AG09319 (cell line): ENCODE measurements around the gene SRI.

ENCODE experiments used
- DNase-seq: peaks from one replicate; pipeline ENCODE4 v3.0.0-alpha.2; 2010; ENCODE audit warnings: low read depth; ENCODE audit errors: extremely low read depth
- TF ChIP-seq, protein P1 (sequence below): IDR thresholded peaks from 2 replicates; pipeline ENCODE4 v1.5.1; 2011; ENCODE audit warnings: low read depth, mild to moderate bottlenecking, inconsistent platforms, low read length, moderate library complexity

SRI gene

DNA sequence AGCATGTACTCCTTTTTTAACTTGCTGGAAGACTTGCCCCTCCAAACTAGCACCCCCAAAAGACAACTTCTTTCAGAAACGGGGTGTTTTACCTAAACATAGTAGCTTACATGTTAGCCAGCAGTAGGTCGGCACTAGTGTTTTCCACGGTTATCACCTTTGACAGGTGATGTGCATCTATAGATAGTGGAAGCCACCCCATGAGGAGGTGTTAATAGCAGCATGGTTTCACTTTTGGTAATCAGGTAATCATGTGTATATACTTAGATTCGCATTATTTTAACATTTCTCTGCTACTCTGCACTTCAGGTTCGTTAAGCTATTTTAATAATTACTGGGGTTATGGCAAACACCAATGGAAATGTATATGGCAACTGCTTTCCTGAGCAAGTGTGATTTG lies 17.6 kb downstream of the SRI start:
- TF ChIP-seq, protein P1, sequence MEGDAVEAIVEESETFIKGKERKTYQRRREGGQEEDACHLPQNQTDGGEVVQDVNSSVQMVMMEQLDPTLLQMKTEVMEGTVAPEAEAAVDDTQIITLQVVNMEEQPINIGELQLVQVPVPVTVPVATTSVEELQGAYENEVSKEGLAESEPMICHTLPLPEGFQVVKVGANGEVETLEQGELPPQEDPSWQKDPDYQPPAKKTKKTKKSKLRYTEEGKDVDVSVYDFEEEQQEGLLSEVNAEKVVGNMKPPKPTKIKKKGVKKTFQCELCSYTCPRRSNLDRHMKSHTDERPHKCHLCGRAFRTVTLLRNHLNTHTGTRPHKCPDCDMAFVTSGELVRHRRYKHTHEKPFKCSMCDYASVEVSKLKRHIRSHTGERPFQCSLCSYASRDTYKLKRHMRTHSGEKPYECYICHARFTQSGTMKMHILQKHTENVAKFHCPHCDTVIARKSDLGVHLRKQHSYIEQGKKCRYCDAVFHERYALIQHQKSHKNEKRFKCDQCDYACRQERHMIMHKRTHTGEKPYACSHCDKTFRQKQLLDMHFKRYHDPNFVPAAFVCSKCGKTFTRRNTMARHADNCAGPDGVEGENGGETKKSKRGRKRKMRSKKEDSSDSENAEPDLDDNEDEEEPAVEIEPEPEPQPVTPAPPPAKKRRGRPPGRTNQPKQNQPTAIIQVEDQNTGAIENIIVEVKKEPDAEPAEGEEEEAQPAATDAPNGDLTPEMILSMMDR, result no peak
- no peak for DNase-seq

GRCh38 chr7:88201305-88201704 lies 18.5 kb downstream of the SRI start:
- TF ChIP-seq, protein P1, result no peak
- DNase-seq, result no peak

DNA sequence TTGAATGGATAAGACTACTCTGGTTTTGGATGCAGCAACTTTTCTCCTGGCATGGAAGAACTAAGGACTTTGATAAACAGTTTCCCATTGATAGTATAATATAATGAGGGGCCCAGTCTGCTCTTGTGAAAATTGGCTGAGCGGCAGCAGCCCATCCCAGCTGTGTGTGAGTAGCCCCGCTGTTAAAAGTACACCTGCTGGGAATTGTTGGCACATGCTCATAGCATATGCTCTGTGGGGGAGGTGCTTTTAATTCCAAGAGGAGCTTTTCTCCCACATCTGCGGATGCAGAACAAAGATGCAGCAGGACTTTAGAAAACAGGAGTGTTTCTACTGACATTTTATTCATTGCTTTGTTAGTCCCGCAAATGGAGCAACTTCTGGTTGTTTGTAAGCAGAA lies 19.0 kb downstream of the SRI start:
- no peak for DNase-seq
- TF ChIP-seq, protein P1, result no peak

DNA sequence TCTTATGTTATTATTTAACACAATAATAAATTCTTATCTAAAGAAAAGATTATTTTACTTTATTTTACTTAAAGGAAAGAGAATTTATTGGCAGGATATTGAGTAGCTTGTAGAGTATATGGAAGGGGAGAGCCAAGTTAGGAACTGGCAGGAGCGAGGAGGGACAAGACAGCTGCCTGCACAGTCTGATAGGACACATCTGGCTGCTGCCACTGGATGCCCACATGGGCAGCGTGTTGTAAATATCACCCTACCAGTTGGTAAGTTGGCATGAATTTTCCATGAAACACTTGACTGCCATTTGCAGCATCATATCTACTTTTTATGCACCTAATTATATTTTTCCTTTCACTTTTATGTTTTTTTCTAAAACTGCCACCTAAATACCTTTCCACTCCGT lies 19.6 kb downstream of the SRI start:
- TF ChIP-seq, protein P1, result no peak
- DNase-seq, result no peak

DNA sequence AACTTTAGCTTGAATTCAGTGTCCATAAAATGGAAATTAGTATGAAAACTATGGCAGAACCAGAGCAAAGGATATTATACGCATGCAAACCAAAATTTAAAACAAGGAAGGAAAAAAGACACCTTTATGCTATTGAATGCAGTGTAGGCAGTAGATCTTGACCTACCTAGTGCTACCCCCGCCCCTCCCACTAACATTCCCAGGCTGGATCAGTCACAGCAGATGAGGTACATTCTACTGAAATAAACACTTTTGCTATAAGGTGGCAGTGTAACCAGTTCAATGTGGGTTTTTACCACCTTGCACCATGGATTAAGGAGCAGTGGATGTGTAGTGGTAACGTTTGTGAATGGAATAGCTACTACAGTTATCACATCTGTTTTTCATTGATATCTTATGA lies 27.9 kb downstream of the SRI start:
- TF ChIP-seq, protein P1, result no peak
- no peak for DNase-seq

DNA sequence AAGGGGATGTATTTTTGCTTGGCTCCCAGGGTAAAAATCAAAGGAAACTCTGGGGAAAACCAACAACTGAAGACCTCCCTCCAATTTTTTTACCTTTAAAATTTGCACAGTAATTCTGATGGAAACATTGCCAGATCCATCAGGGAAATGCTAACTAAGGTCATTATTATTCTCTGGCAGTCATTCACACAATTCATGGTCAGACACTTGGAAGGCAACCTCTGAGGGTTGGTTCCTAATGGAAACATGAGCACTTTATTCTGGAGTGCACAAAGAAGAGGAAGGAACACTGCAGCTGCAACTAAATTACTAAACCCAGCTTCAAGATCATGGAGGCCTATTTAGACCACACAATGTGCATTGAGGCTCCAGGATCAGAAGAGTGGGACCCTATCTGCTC lies 34.2 kb downstream of the SRI start:
- no peak for DNase-seq
- TF ChIP-seq, protein P1, result no peak

DNA sequence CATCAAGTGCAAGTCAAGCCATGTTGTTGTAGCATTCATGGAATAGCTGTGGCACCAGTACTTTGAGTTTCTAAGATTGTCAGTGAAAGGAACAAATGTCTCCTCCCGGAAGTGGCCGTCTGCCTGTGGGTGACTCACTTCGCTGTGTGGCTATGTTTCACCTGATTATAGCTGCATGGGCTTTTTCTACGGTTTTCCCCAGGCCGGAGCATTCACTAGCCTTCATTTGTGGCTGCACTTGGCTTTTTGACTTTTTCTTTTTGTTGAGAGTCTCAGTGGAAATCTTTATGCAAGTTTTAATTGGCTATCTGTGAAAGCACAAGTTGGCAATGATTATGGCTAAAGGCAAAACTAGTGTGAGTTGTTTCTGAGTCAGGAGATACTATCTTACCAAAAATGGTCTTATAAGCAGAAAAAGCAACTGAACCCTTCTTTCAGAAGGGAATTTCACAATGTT lies 35.0 kb downstream of the SRI start:
- TF ChIP-seq, protein P1, result no peak
- no peak for DNase-seq
